DOHH2 (cell line): Measurements from ENCODE around the gene GAK.

ENCODE experiments used
- H3F3A ChIP-seq: fragments of 200-600 bp; sonication (generic), shearing (Covaris generic); 2 replicates; pipeline ENCODE4 v1.6.0; 2016; ENCODE audit warnings: antibody characterized with exemption, mild to moderate bottlenecking; ENCODE audit not compliant: control insufficient read depth, insufficient read depth
- H3K27ac ChIP-seq: fragments of 200-600 bp; sonication (generic); 2 replicates; pipeline ENCODE4 v1.5.1; 2014; ENCODE audit warnings: low read depth, mild to moderate bottlenecking, low read length, moderate library complexity
- H3K27me3 ChIP-seq: fragments of 200-600 bp; sonication (generic); 2 replicates; pipeline ENCODE4 v1.6.1; 2014; ENCODE audit warnings: mild to moderate bottlenecking, low read length, mixed read lengths; ENCODE audit not compliant: control insufficient read depth
- H3K36me3 ChIP-seq: fragments of 200-600 bp; sonication (generic); 2 replicates; pipeline ENCODE4 v1.6.1; 2014; ENCODE audit warnings: mild to moderate bottlenecking, low read length, moderate library complexity, mixed read lengths; ENCODE audit not compliant: control insufficient read depth
- H3K4me1 ChIP-seq: fragments of 200-600 bp; sonication (generic); 2 replicates; pipeline ENCODE4 v1.6.1; 2014; ENCODE audit warnings: mild to moderate bottlenecking, low read length, mixed read lengths; ENCODE audit not compliant: control insufficient read depth
- H3K4me2 ChIP-seq: fragments of 200-600 bp; sonication (generic); 2 replicates; pipeline ENCODE4 v1.6.0; 2014; ENCODE audit warnings: mild to moderate bottlenecking, low read length, moderate library complexity
- H3K4me3 ChIP-seq: fragments of 200-600 bp; sonication (generic); 2 replicates; pipeline ENCODE4 v1.5.1; 2014; ENCODE audit warnings: mild to moderate bottlenecking, low read length, mixed read lengths
- H3K79me2 ChIP-seq: fragments of 200-600 bp; sonication (generic); 2 replicates; pipeline ENCODE4 v1.6.1; 2014; ENCODE audit warnings: mild to moderate bottlenecking, low read length, mixed read lengths; ENCODE audit not compliant: control insufficient read depth
- H3K9me2 ChIP-seq: fragments of 200-600 bp; sonication (generic); replicated peaks from 2 replicates; pipeline ENCODE4 v1.6.1; 2014; ENCODE audit warnings: mild to moderate bottlenecking, low read length, mixed read lengths; ENCODE audit not compliant: control insufficient read depth
- H3K9me3 ChIP-seq: fragments of 200-600 bp; sonication (generic); 2 replicates; pipeline ENCODE4 v1.6.1; 2014; ENCODE audit warnings: antibody characterized with exemption, low read length, mixed read lengths; ENCODE audit not compliant: control insufficient read depth, insufficient read depth
- H4K20me1 ChIP-seq: fragments of 200-600 bp; sonication (generic); 2 replicates; pipeline ENCODE4 v1.6.0; 2014; ENCODE audit warnings: low read depth, mild to moderate bottlenecking, antibody characterized with exemption, low read length, moderate library complexity; ENCODE audit not compliant: control insufficient read depth, insufficient read depth
- CTCF ChIP-seq: fragments of 200-600 bp; sonication (generic); IDR thresholded peaks from one replicate; pipeline ENCODE4 v1.5.1; 2014; ENCODE audit warnings: antibody characterized with exemption, mild to moderate bottlenecking, low read depth, low read length; ENCODE audit not compliant: poor library complexity, severe bottlenecking
- EZH2phosphoT487 ChIP-seq: fragments of 200-600 bp; sonication (generic); IDR thresholded peaks from 2 replicates; pipeline ENCODE4 v1.6.1; 2017; ENCODE audit warnings: borderline replicate concordance, mild to moderate bottlenecking, antibody characterized with exemption, low read length, moderate library complexity, mixed read lengths

GAK gene

GRCh38 chr4:896216-896615 is 35.9 kb downstream of the GAK start:
- peak; percentile 19 for TF ChIP-seq CTCF
- TF ChIP-seq EZH2phosphoT487, result no peak

GRCh38 chr4:895596-895995 is 36.5 kb downstream of the GAK start:
- no peaks in the 10 kb centered on the region for H3K9me2 ChIP-seq
- H3K4me3 ChIP-seq, result no peak overlapping the region
- no peaks in the 10 kb centered on the region for H3K27me3 ChIP-seq
- no peak overlapping the region for H3K4me2 ChIP-seq
- no peaks in the 10 kb centered on the region for H3F3A ChIP-seq
- H3K36me3 ChIP-seq, result peaks cover 8% of the 10 kb centered on the region; the same call in 1 of the 2 replicates
- no peak overlapping the region for H3K27ac ChIP-seq
- H3K79me2 ChIP-seq, result no peaks in the 10 kb centered on the region
- no peaks in the 10 kb centered on the region for H3K9me3 ChIP-seq
- TF ChIP-seq CTCF (no peak), EZH2phosphoT487 (no peak)
- H3K4me1 ChIP-seq, result no peaks in the 10 kb centered on the region
- H4K20me1 ChIP-seq, result no peaks in the 10 kb centered on the region

More at GRCh38 chr4:896216-896615, 35.9 kb downstream of the GAK start:
- H3K36me3 ChIP-seq, result peaks cover 8% of the 10 kb centered on the region; the same call in 1 of the 2 replicates
- no peaks in the 10 kb centered on the region for H3K9me2 ChIP-seq
- no peak overlapping the region for H3K4me2 ChIP-seq
- no peaks in the 10 kb centered on the region for H3F3A ChIP-seq
- no peaks in the 10 kb centered on the region for H3K4me1 ChIP-seq
- no peak overlapping the region for H3K4me3 ChIP-seq
- no peaks in the 10 kb centered on the region for H3K9me3 ChIP-seq
- no peak overlapping the region for H3K27ac ChIP-seq
- no peaks in the 10 kb centered on the region for H4K20me1 ChIP-seq
- H3K27me3 ChIP-seq, result no peaks in the 10 kb centered on the region
- H3K79me2 ChIP-seq, result no peaks in the 10 kb centered on the region

GRCh38 chr4:893995-894705 is 38.0 kb downstream of the GAK start:
- H3K9me3 ChIP-seq, result no peaks in the 10 kb centered on the region
- H3K36me3 ChIP-seq, result peaks cover 20% of the 10 kb centered on the region; the same call in 1 of the 2 replicates
- H3K4me2 ChIP-seq, result no peak overlapping the region
- no peak overlapping the region for H3K27ac ChIP-seq
- H4K20me1 ChIP-seq, result no peaks in the 10 kb centered on the region
- TF ChIP-seq CTCF, result no peak
- TF ChIP-seq EZH2phosphoT487, result no peak
- H3F3A ChIP-seq, result no peaks in the 10 kb centered on the region
- no peaks in the 10 kb centered on the region for H3K79me2 ChIP-seq
- H3K4me1 ChIP-seq, result no peaks in the 10 kb centered on the region
- no peaks in the 10 kb centered on the region for H3K27me3 ChIP-seq
- no peaks in the 10 kb centered on the region for H3K9me2 ChIP-seq
- no peak overlapping the region for H3K4me3 ChIP-seq
